GM10266 (cell line): Measurements from ENCODE around the gene TMEM44.
"Not testable (repeated sequence)": the region's sequence is repeated elsewhere in the genome, so short reads cannot be mapped to it uniquely, and the experiment has no call there.

Source experiments
- DNase-seq: peaks from one replicate; pipeline ENCODE4 v3.0.0; 2012; ENCODE audit errors: extremely low spot score
- TF ChIP-seq, protein P1 (sequence below): IDR thresholded peaks from 2 replicates; pipeline ENCODE4 v1.5.1; 2012; ENCODE audit warnings: mild to moderate bottlenecking, low read depth; ENCODE audit not compliant: control insufficient read depth, insufficient read depth; ENCODE audit errors: missing control alignments

Gene TMEM44

DNA sequence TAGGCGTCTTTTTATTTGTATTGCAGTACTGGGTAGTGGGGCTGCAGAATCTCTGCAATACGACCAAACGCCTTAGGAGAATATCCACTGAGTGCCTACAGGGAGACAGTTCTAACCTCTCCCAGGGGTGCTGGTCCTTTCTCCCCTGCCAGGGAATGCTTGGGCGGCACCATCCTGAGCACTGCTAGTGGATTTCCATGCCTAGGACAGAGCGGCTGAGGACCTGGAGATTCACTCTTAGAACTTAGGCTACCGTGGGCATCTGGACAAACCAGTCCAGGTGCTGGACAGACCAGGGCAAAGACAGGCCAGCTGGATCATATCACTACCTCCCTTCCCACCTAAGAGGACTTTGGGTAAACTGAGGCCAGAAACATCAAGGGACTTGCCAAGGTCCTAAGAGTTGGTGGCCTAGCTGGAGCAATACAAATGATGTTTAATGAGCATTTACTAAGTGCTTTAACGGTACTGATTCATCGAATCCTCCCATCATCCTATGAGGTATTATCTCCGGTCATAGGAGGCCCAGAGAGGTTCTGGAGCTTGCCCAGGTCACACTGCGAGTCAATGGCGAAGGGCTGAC, 902 bp downstream of the TMEM44 start:
- no peak for DNase-seq
- TF ChIP-seq, protein P1, sequence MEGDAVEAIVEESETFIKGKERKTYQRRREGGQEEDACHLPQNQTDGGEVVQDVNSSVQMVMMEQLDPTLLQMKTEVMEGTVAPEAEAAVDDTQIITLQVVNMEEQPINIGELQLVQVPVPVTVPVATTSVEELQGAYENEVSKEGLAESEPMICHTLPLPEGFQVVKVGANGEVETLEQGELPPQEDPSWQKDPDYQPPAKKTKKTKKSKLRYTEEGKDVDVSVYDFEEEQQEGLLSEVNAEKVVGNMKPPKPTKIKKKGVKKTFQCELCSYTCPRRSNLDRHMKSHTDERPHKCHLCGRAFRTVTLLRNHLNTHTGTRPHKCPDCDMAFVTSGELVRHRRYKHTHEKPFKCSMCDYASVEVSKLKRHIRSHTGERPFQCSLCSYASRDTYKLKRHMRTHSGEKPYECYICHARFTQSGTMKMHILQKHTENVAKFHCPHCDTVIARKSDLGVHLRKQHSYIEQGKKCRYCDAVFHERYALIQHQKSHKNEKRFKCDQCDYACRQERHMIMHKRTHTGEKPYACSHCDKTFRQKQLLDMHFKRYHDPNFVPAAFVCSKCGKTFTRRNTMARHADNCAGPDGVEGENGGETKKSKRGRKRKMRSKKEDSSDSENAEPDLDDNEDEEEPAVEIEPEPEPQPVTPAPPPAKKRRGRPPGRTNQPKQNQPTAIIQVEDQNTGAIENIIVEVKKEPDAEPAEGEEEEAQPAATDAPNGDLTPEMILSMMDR = no peak

DNA sequence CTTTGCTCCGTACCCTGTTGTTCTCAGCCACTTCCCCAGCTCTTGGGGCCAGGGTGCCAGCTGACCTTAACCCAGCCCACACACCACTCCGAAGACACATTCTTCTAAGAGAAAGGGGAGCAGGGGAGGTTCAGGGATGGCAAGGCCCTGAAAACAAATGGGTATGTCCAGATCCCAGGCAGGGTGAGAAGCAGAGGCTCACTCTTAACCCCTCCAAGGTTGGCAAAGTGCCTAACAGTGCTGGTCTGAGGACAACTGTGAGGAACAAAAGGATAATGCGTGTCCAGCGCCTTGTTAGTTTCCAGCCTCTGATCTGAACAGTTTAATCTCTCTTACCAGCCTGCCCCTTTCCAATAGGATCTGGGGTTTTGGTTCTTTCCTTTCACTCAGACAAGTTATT, 1.5 kb downstream of the TMEM44 start:
- no peak for DNase-seq
- TF ChIP-seq, protein P1 = no peak

DNA sequence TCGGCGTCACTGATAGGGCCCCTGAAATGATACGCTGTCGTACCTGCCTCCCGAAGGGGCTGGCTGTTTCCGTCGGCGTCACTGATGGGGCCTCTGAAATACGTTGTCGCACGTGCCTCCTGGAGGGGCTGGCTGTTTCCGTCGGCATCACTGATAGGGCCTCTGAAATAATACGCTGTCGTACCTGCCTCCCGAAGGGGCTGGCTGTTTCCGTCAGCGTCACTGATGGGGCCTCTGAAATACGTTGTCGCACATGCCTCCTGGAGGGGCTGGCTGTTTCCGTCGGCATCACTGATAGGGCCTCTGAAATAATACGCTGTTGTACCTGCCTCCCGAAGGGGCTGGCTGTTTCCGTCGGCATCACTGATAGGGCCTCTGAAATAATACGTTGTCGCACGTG, 2.5 kb downstream of the TMEM44 start:
- not testable (repeated sequence) for DNase-seq

DNA sequence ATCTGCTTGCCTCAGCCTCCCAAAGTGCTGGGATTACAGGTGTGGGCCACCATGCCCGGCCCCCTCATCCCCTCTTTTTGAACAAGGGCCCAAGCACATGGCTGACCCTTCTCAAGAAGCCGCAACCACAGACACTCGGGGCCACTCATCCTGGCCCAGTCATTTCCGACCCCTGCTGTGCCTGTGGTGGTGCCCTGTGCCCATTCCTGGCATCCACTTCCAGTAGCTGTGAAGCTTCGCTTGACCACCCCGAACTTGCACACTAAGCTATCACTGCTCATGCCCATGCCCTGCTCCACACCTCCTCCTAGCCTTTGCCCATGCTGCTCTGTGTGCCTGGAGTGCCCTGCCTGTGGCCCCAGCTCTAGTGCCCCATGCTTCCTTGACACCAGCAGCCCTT, 8.3 kb downstream of the TMEM44 start:
- no peak for DNase-seq
- TF ChIP-seq, protein P1 = no peak

DNA sequence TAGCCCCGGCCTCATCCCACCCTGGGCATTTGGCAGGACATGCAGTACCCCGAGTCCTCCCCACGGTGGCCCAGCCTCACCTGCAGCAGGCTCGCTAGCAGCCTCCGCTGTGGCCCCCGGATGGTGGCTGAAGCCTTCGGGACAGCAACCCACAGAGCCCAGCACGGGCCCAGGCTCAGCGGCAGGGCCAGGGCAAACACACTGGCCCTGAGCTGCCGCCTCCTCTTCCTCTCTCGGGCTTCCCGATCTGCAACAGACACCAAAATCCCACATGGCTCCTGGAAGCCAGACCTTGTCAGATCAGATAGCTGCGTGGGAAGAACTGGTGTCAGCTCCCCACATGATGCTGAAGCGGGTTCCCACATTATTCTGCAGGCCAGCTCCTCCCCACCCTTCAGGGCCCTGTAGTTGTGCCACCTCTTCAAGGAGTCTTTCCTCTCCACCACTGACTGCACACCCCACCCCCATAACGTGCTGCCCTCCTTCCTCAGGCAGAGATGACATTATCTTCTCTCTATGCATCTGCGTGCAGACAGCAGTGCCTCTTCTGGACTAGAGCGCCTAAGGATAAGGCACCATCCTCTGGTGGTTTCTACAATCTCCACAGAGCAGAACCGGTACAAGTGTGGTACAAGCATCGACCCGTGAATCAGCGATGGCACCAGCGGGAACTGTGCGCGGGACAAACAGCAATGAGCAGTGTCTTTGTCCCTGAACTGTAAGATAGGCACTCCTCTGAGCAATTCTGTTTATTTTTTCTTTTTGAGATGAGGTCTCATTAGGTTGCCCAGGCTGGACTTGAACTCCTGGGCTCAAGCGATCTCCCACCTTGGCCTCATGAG, 9.5 kb downstream of the TMEM44 start:
- no peak for DNase-seq
- TF ChIP-seq, protein P1 = no peak

DNA sequence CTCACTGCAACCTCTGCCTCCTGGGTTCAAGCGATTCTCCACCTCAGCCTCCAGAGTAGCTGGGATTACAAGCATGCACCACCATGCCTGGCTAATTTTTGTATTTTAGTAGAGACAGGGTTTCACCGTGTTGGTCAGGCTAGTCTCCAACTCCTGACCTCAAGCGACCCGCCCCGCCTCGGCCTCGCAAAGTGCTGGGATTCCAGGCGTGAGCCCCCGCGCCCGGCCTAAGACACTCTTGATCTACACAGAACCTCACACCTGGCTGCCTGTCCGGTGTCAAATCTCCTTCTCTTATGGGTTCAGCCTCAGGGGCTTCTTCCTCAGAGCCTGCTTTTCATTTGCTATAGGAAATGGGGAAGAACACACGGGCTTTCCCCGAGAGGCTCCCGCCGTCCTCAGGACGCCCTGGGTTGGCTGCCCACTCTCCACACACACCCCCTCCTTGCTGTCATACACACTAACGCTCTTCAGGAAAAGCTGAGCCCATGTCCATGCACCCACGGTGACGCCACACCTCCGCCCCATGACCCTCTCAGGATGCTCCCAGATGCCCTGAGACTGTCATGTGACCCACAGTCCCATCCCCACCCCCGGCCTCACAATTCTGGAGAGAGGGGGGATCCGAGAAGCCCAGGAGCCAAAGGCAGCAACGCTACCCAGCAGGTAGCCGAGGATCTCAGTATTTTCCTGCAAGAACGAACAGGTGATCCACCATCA, 10.4 kb downstream of the TMEM44 start:
- DNase-seq = no peak
- TF ChIP-seq, protein P1 = no peak

DNA sequence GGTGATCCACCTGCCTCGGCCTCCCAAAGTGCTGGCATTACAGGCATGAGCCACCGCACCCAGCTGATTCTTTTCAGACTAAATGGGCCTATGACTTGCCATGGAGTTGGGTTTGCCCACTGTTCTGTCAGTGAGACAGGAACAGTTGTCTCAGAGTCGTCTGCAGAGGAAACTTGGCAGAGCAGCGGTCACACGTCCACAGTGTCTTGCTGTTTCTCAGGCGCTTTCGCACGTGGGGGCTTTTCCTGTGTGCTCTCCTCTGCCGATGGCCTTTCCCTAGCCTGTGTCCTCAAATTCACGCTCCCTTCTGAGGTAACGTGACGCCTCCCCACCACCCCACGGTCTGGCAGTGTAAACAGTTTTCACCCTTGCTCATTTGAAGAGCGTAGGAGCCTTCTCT, 11.3 kb downstream of the TMEM44 start:
- TF ChIP-seq, protein P1 = no peak
- no peak for DNase-seq
